GM12891 (cell line): ENCODE measurements around the gene CACNA2D2.

Experiments
- POLR2A ChIP-seq: IDR thresholded peaks from 2 replicates; pipeline ENCODE4 v1.6.1; 2011; ENCODE audit warnings: low read depth, low read length, control low read depth
- POLR2AphosphoS5 ChIP-seq: IDR thresholded peaks from 2 replicates; pipeline ENCODE4 v1.6.1; 2011; ENCODE audit warnings: low read depth, low read length, control low read depth
- TAF1 ChIP-seq: IDR thresholded peaks from 2 replicates; pipeline ENCODE4 v1.6.1; 2011; ENCODE audit warnings: low read depth, low read length, control low read depth

DNA sequence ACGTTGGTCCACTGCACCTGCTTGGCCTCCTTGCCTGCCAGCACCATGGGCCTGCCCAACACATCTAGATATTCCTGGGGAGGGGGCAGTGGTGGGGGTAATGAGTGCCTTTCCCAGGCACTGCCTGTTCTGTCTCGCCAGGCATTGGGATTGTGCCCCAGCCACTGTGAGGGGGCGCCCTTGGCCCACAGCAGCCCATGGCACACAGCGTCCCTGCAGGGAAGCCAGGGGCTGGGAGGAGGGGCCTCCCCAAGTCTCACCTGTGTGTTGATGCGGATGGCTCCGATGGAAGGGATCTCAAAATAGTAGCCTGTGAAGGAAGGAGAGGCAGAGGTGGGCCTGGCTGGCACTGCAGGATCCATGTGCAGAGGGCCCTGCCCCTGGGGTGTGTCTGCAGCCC lies 125.4 kb downstream of the CACNA2D2 start:
- no peak for TF ChIP-seq POLR2A
- no peak for TF ChIP-seq POLR2AphosphoS5
- TF ChIP-seq TAF1: no peak
